Daoy (cell line): ENCODE measurements around the gene KMT2B. TPM values are rescaled to one million over a fixed set of nuclear protein-coding genes. Genes with fewer than 3 reads are reported as not detected.
"Not testable (repeated sequence)": the region's sequence is repeated elsewhere in the genome, so short reads cannot be mapped to it uniquely, and the experiment has no call there.

Source experiments
- DNase-seq: peaks from one replicate; pipeline ENCODE4 v3.0.0-alpha.2; 2015; ENCODE audit warnings: low read depth
- total RNA-seq: library from RNA; depleted of rRNA; stranded (reverse); fragments of >200 nt; shearing (Covaris generic); gene quantifications from 2 replicates; pipeline ENCODE4 v1.2.3, GENCODE V29; 2014

Gene KMT2B
- total RNA-seq, 1 experiment from 2014 or later = 6.3 TPM

- DNase-seq = no peak
Measured at GRCh38 chr19:35712567-35713505, 5.0 kb upstream of the KMT2B start.

GRCh38 chr19:35713506-35713850 lies 4.3 kb upstream of the KMT2B start:
- DNase-seq = no peak

GRCh38 chr19:35713904-35714495 lies 3.8 kb upstream of the KMT2B start:
- no peak for DNase-seq

GRCh38 chr19:35714601-35715354 lies 3.0 kb upstream of the KMT2B start:
- no peak for DNase-seq

GRCh38 chr19:35715355-35715809 lies 2.4 kb upstream of the KMT2B start:
- DNase-seq = no peak

GRCh38 chr19:35715981-35716800 lies 1.6 kb upstream of the KMT2B start:
- peak; percentile 67 for DNase-seq

GRCh38 chr19:35716801-35717664 lies 770 bp upstream of the KMT2B start:
- DNase-seq = peak; percentile 97

GRCh38 chr19:35718345-35719041 lies 690 bp downstream of the KMT2B start:
- peak; percentile 37 for DNase-seq

- no peak for DNase-seq
Measured at GRCh38 chr19:35719402-35720162, 1.8 kb downstream of the KMT2B start.

GRCh38 chr19:35720163-35720524 lies 2.3 kb downstream of the KMT2B start:
- no peak for DNase-seq

- no peak for DNase-seq
Measured at GRCh38 chr19:35720648-35721047, 2.8 kb downstream of the KMT2B start.

- DNase-seq = no peak
Measured at GRCh38 chr19:35721374-35721773, 3.6 kb downstream of the KMT2B start.

GRCh38 chr19:35722461-35722860 lies 4.7 kb downstream of the KMT2B start:
- DNase-seq = no peak

- DNase-seq = no peak
Measured at GRCh38 chr19:35722897-35723296, 5.1 kb downstream of the KMT2B start.

- no peak for DNase-seq
Measured at GRCh38 chr19:35723671-35724070, 5.9 kb downstream of the KMT2B start.

GRCh38 chr19:35724132-35724531 lies 6.3 kb downstream of the KMT2B start:
- not testable (repeated sequence) for DNase-seq

GRCh38 chr19:35724560-35724959 lies 6.8 kb downstream of the KMT2B start:
- DNase-seq = no peak

GRCh38 chr19:35725216-35725861 lies 7.5 kb downstream of the KMT2B start:
- no peak for DNase-seq
